HG03342 (cell line): Measurements from ENCODE around the gene CBFA2T2.

Source experiments
- ATAC-seq: cut with Tn5 transposase; IDR thresholded peaks from one replicate; pipeline ENCODE4 v1.9.1; 2021; ENCODE audit warnings: mild to moderate bottlenecking, moderate library complexity; ENCODE audit not compliant: unreplicated experiment

Gene CBFA2T2

DNA sequence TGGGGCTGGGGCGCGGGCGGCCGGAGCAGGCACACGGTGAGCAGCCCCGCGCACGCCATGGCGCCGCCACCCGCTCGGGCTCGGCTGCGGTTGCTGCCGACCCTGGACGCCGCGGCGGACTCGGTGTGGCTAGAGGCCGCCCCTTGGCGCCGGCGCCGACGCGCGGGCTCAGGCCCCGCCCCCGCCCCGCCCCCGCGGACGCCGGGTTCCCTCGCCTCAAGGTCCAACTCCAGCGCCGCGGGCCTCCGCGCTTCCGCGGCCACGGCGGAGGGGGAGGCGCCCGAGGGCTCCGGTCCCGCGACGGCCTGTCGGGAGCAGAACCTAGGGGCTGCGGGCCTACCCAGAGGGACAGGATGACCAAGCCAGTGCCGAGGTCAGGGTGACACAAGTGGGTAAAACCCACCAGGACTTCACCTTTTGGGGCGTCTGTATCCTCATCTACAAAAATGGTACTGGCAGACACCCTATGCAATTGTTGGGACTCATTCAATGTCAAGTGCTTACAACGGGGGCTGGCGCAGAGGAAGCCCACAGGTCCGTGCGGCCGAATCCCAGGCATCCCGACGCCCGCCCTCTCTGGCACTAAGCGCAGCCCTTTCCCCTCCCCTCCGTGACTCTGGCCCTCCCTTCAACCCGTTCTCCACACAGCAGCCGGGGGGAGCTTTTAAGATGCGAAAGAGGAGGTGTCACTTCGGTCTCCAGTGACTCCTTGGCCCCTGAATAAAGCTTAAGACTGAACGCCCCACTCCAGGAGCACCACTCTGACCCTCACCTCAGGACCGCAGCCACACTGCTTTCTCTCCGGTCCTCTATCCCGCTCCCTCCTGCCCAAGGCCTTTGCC is 184.6 kb downstream of the CBFA2T2 start, which contains the start of gene NECAB3:
Gene NECAB3, minus strand, starts transcription at position 135 of the 842 bp plus-strand sequence. Its CDS starts 76 bp downstream, at position 59.
- peak; percentile 54 for ATAC-seq

- no peak for ATAC-seq
Measured at GRCh38 chr20:33675136-33675959, 185.5 kb downstream of the CBFA2T2 start.

- ATAC-seq, result no peak
Measured at GRCh38 chr20:33676121-33676520, 186.2 kb downstream of the CBFA2T2 start.

GRCh38 chr20:33676652-33677645 is 187.1 kb downstream of the CBFA2T2 start:
- no peak for ATAC-seq

- no peak for ATAC-seq
Measured at GRCh38 chr20:33677991-33678702, 188.3 kb downstream of the CBFA2T2 start.

DNA sequence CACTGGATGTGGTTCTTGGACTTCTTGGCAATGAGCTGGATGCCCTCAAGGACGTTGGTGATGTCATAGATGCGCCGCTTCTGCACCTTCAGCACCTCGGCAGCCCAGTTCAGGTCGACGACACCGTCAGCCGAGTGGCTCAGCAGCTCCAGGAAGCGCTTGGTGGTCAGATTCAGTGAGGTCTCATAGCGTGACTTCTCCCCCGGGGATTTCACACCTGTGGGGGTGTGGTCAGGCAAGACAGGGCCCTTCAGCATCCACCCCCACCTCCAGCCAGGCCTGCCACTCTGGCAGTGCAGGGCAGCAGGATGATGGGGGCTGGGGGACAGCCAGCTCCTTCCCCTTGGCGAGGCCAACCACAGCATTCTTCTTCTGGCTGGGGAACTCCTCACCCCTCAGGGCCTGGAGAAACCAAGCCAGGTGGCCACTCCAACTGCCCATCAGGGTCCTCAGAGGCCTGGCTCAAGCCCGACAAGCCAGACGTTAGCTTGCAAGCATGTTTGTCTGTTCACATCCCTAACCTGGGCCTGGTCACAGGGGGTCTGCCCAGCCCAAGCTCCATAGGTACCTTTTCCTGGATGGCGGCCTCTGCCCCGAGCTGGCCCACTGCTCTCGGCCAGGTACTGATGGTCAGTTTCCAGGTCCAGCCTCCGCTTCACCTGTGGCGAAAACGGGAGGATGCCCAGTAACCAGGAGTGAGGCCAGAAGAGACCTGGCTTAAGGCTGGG is 190.0 kb downstream of the CBFA2T2 start:
- peak; percentile 69 for ATAC-seq

DNA sequence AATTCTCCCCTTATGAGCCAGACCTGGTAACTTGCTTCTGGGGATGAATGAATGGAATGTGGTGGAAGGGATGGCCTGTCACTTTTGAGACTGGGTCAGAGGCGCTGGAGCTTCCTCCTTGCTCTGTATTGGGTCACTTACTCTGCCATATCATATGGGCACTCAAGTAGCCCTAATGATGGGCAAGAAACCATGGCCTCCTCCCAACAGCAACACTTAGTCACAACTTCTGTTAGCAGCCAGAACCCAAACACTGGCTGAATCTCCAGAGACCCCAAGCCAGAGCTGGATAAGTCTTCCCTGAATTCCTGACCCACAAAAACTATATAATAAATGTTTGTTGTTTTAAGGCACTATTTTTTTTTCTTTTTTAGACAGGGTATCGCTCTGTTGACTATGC is 190.8 kb downstream of the CBFA2T2 start:
- ATAC-seq, result no peak

- ATAC-seq, result no peak
Measured at GRCh38 chr20:33681288-33681687, 191.4 kb downstream of the CBFA2T2 start.

GRCh38 chr20:33681728-33682353 is 191.9 kb downstream of the CBFA2T2 start:
- ATAC-seq, result no peak

GRCh38 chr20:33684533-33685327 is 194.8 kb downstream of the CBFA2T2 start:
- ATAC-seq, result no peak

GRCh38 chr20:33685328-33686099 is 195.6 kb downstream of the CBFA2T2 start:
- peak; percentile 38 for ATAC-seq

DNA sequence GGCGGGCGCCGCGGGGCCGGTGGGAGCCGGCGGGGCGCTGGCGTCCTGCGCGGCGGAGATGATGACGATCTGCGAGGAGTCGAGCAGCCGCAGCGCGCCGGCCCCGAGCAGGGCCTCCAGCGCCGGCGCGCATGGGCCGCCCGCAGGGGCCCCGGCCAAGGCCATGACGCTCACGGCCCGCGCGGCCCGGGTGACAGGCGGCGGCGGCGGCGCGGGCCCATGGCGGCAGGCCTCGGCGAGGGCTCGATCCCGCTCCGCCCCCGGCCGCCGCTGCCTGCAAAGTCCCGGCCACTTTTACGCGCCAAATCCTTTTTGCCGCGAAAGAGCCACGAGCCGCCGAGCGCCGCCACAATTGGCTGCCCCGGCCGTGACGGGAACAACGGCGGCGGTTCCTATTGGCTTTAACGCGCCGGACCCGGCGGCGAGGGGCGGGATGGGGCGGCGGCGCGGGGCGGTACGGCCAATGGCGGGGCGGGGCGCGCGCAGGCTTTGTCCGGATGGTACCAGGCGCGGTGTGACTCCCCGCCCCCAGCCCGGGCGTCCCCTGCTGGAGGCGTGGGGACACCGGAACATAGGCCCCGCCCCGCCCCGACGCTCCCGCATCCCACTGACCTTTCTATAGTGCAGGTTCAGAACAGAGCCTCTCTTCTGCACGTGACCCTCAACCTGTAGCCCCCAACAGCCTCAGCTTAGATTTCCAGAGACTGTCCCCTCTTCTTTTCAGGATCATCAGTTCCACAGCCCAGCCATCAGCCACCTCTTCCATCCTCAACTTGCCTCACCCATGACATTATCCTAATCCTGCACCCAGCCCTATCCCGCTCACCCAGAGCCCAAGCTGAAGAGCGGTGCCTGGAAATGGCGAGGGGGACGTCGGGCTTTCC is 196.4 kb downstream of the CBFA2T2 start, which contains the start of gene E2F1:
Gene E2F1, minus strand, starts transcription at position 286 of the 884 bp plus-strand sequence. Its CDS starts 121 bp downstream, at position 165.
- ATAC-seq, result peak; percentile 76

- no peak for ATAC-seq
Measured at GRCh38 chr20:33686984-33687366, 197.1 kb downstream of the CBFA2T2 start.

DNA sequence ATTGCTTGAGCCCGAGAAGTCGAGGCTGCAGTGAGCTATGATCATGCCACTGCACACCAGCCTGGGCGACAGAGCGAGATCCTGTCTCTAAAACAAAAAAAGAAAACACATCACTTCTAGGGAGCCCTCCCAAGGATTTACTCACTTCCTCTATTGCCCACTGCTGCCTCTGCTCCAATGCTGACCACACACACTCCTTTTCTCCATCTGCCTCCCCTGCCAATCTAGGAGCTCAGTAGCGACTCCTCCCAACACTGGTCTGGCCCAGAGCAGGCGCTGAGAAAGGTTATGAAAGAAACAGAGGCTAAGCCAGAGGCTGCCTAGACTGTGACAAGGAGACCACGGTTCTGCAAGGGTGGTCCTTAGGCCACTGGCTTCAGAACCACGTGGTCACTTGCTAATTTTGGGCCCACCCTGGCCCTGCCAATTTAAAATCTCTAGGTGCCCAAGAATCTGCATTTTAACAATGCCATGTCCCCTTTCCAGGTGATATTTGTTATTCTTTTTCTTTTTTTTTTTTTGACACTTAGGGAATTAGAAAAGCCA is 197.5 kb downstream of the CBFA2T2 start:
- ATAC-seq, result no peak

- ATAC-seq, result no peak
Measured at GRCh38 chr20:33687993-33688937, 198.4 kb downstream of the CBFA2T2 start.
